ENCODE data around the gene SLC31A1.

The SLC31A1 gene

DNA sequence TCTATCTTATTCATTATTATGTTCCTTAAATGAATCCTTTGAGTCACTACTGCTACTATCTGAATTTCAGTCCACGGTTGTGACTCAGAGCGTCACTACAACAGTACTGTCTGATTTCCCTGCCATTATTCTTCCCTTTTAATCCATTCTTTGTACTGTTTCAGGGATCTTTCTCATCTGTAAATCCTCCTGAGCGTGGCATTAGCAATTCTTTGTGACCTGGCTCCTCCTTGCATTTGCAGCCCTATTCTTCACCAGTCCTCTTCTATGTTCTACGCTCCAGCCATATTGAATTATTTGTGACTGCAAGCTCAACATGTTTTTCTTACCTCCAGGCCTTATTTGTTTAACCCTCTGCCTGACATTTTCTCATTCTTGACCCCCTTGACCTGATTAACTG, 60.0 kb downstream of the SLC31A1 start:
- Histone ChIP-seq H3K4me3 (ENCODE audit: insufficient read depth, low read length, poor library complexity, severe bottlenecking) (no peak overlapping the region), H2AFZ (ENCODE audit: low read depth, low read length, severe bottlenecking) (no peak overlapping the region), H3K36me3 (ENCODE audit: low read length) (peaks cover 48% of the 10 kb centered on the region; the same call in 1 of the 2 replicates), H3K9ac (ENCODE audit: low read length) (no peak overlapping the region), H3K79me2 (ENCODE audit: insufficient read depth, low read length) (peaks cover 14% of the 10 kb centered on the region), H3K9me2 (replicated peaks; ENCODE audit: insufficient read depth, low read length) (no peaks in the 10 kb centered on the region), H3K27me3 (ENCODE audit: low read length) (no peaks in the 10 kb centered on the region), H3F3A (ENCODE audit: insufficient read depth) (no peaks in the 10 kb centered on the region), H4K20me1 (ENCODE audit: low read depth, low read length) (no peaks in the 10 kb centered on the region; the same call in 1 of the 2 replicates), H3K27ac (ENCODE audit: low read depth, low read length) (no peak overlapping the region), H3K4me2 (ENCODE audit: low read depth, low read length, poor library complexity, severe bottlenecking) (no peak overlapping the region), H3K9me3 (ENCODE audit: insufficient read depth, low read length) (no peaks in the 10 kb centered on the region)
- no peak for TF ChIP-seq EZH2phosphoT487 (conservative IDR thresholded peaks at IDR 0.05; ENCODE audit: low read length)
- TF ChIP-seq, protein P1, sequence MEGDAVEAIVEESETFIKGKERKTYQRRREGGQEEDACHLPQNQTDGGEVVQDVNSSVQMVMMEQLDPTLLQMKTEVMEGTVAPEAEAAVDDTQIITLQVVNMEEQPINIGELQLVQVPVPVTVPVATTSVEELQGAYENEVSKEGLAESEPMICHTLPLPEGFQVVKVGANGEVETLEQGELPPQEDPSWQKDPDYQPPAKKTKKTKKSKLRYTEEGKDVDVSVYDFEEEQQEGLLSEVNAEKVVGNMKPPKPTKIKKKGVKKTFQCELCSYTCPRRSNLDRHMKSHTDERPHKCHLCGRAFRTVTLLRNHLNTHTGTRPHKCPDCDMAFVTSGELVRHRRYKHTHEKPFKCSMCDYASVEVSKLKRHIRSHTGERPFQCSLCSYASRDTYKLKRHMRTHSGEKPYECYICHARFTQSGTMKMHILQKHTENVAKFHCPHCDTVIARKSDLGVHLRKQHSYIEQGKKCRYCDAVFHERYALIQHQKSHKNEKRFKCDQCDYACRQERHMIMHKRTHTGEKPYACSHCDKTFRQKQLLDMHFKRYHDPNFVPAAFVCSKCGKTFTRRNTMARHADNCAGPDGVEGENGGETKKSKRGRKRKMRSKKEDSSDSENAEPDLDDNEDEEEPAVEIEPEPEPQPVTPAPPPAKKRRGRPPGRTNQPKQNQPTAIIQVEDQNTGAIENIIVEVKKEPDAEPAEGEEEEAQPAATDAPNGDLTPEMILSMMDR (IDR thresholded peaks at IDR 0.05; ENCODE audit: insufficient read depth, low read length, poor library complexity, severe bottlenecking) = no peak

DNA sequence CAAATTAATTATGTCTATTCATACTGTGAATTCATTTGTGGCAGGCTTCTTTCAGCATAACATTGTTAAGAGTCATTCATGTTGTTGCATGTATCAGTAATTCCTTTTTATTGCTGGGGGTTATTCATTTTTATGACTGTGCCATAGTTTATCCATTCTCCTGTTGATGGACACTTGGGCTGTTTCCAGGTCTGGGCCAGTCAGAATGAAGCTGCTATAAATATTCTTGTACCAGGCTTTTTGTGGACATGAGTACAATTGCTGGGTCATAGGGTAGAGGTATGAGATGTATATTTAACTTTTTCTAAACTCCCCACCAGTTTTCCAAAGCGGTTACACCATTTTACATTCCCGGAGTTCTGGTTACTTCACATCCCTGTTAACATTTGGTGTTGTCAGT, 67.7 kb downstream of the SLC31A1 start:
- H3K4me3 ChIP-seq (ENCODE audit: insufficient read depth, low read length, poor library complexity, severe bottlenecking) = no peak overlapping the region
- H3K9me3 ChIP-seq (ENCODE audit: insufficient read depth, low read length) = no peaks in the 10 kb centered on the region
- H3K79me2 ChIP-seq (ENCODE audit: insufficient read depth, low read length) = no peaks in the 10 kb centered on the region
- H3F3A ChIP-seq (ENCODE audit: insufficient read depth) = no peaks in the 10 kb centered on the region
- no peak for TF ChIP-seq EZH2phosphoT487 (conservative IDR thresholded peaks at IDR 0.05; ENCODE audit: low read length)
- TF ChIP-seq, protein P1 (IDR thresholded peaks at IDR 0.05; ENCODE audit: insufficient read depth, low read length, poor library complexity, severe bottlenecking) = no peak
- H3K27me3 ChIP-seq (ENCODE audit: low read length) = no peaks in the 10 kb centered on the region
- H3K4me2 ChIP-seq (ENCODE audit: low read depth, low read length, poor library complexity, severe bottlenecking) = no peak overlapping the region
- H4K20me1 ChIP-seq (ENCODE audit: low read depth, low read length) = no peaks in the 10 kb centered on the region; the same call in 1 of the 2 replicates
- H3K36me3 ChIP-seq (ENCODE audit: low read length) = peaks cover 65% of the 10 kb centered on the region; the same call in 1 of the 2 replicates
- no peak overlapping the region for H3K9ac ChIP-seq (ENCODE audit: low read length)
- H3K9me2 ChIP-seq (replicated peaks; ENCODE audit: insufficient read depth, low read length) = no peaks in the 10 kb centered on the region
- H3K27ac ChIP-seq (ENCODE audit: low read depth, low read length) = no peak overlapping the region
- no peak overlapping the region for H2AFZ ChIP-seq (ENCODE audit: low read depth, low read length, severe bottlenecking)

DNA sequence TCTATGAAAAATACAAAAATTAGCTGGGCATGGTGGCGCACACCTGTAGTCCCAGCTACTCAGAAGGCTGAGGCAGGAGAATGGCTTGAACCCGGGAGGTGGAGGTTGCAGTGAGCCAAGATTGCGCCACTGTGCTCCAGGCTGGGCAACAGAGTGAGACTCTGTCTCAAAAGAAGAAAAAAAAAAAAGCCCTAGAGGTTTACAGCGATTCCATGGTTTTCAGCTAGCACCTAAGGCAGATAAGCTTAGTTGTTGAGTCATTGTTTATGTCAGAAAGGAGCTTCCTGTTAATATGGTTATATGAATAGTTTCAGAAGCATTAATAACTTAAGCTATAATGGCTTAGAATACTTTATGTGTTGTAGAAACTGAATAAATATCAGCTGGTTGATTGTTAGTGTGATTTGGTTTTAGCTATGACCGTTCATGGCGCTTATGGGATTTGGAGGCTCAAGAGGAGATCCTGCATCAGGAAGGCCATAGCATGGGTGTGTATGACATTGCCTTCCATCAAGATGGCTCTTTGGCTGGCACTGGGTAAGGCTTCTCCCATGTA, 68.8 kb downstream of the SLC31A1 start:
- no peak overlapping the region for H3K27ac ChIP-seq (ENCODE audit: low read depth, low read length)
- TF ChIP-seq, protein P1 (IDR thresholded peaks at IDR 0.05; ENCODE audit: insufficient read depth, low read length, poor library complexity, severe bottlenecking) = no peak
- no peak for TF ChIP-seq EZH2phosphoT487 (conservative IDR thresholded peaks at IDR 0.05; ENCODE audit: low read length)
- H3K9me3 ChIP-seq (ENCODE audit: insufficient read depth, low read length) = no peaks in the 10 kb centered on the region
- H3K4me2 ChIP-seq (ENCODE audit: low read depth, low read length, poor library complexity, severe bottlenecking) = no peak overlapping the region
- no peaks in the 10 kb centered on the region for H3K79me2 ChIP-seq (ENCODE audit: insufficient read depth, low read length)
- H2AFZ ChIP-seq (ENCODE audit: low read depth, low read length, severe bottlenecking) = no peak overlapping the region
- H3K9ac ChIP-seq (ENCODE audit: low read length) = no peak overlapping the region
- no peak overlapping the region for H3K4me3 ChIP-seq (ENCODE audit: insufficient read depth, low read length, poor library complexity, severe bottlenecking)
- no peaks in the 10 kb centered on the region for H3K9me2 ChIP-seq (replicated peaks; ENCODE audit: insufficient read depth, low read length)
- no peaks in the 10 kb centered on the region for H3F3A ChIP-seq (ENCODE audit: insufficient read depth)
- H4K20me1 ChIP-seq (ENCODE audit: low read depth, low read length) = no peaks in the 10 kb centered on the region; the same call in 1 of the 2 replicates
- peaks cover 56% of the 10 kb centered on the region; the same call in 1 of the 2 replicates for H3K36me3 ChIP-seq (ENCODE audit: low read length)
- H3K27me3 ChIP-seq (ENCODE audit: low read length) = no peaks in the 10 kb centered on the region
